Breast epithelium (tissue), 3 donors: ENCODE data around the gene KLHL24.

Experiments
- POLR2A ChIP-seq: fragments of 450-650 bp; IDR thresholded peaks from one replicate; pipeline ENCODE4 v1.6.1; 2016; ENCODE audit warnings: antibody characterized with exemption, mild to moderate bottlenecking, moderate library complexity
- TF ChIP-seq, protein P1 (sequence below), 3 donors: fragments of 450-650 bp; IDR thresholded peaks; one replicate each; pipeline ENCODE4 v1.5.1; 2016 to 2017; ENCODE audit warnings: antibody characterized with exemption in 3 of 3, mild to moderate bottlenecking in 3 of 3, moderate library complexity in 3 of 3

DNA sequence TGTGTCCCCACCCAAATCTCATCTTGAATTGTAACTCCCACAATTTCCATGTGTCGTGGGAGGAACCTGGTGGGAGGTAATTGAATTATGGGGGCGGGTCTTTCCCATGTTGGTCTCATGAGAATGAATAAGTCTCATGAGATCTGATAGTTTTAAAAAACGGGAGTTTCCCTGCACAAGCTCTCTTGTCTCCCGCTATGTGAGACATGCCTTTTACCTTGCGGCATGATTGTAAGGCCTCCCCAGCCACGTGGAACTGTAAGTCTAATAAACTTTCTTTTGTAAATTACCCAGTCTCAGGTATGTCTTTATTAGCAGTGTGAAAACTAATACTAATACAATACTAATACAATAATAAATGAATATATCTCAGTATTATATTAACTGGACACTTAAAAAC is 52.3 kb downstream of the KLHL24 start:
- TF ChIP-seq, protein P1, sequence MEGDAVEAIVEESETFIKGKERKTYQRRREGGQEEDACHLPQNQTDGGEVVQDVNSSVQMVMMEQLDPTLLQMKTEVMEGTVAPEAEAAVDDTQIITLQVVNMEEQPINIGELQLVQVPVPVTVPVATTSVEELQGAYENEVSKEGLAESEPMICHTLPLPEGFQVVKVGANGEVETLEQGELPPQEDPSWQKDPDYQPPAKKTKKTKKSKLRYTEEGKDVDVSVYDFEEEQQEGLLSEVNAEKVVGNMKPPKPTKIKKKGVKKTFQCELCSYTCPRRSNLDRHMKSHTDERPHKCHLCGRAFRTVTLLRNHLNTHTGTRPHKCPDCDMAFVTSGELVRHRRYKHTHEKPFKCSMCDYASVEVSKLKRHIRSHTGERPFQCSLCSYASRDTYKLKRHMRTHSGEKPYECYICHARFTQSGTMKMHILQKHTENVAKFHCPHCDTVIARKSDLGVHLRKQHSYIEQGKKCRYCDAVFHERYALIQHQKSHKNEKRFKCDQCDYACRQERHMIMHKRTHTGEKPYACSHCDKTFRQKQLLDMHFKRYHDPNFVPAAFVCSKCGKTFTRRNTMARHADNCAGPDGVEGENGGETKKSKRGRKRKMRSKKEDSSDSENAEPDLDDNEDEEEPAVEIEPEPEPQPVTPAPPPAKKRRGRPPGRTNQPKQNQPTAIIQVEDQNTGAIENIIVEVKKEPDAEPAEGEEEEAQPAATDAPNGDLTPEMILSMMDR (IDR thresholded peaks at IDR 0.05), result no peak
- no peak for TF ChIP-seq POLR2A
